HL-60 (cell line): ENCODE data around the gene XAF1.

Experiments
- DNase-seq, 2 experiments: peaks; one replicate each; pipeline ENCODE4 v3.0.0-alpha.2; 2010 to 2020; ENCODE audit warnings: low read depth in 1 of 2, low spot score in 1 of 2
- H3K27ac ChIP-seq: fragments of 250-450 bp; sonication (Bioruptor Pico); replicated peaks from 2 replicates; pipeline ENCODE4 v1.5.1; 2020; ENCODE audit warnings: mild to moderate bottlenecking, moderate library complexity
- H3K27me3 ChIP-seq: fragments of 250-450 bp; sonication (Bioruptor Pico); 2 replicates; pipeline ENCODE4 v1.5.1; 2021; ENCODE audit warnings: mild to moderate bottlenecking, moderate library complexity; ENCODE audit not compliant: insufficient read depth, poor library complexity, severe bottlenecking
- H3K4me3 ChIP-seq: replicated peaks from 2 replicates; pipeline ENCODE4 v1.5.1; 2011; ENCODE audit warnings: mild to moderate bottlenecking, control low read depth, low read length; ENCODE audit not compliant: insufficient read depth
- CTCF ChIP-seq: IDR thresholded peaks from one replicate; pipeline ENCODE4 v1.5.1; 2011; ENCODE audit warnings: low read length, control low read depth, inconsistent platforms; ENCODE audit not compliant: insufficient read depth
- GABPA ChIP-seq: IDR thresholded peaks from 2 replicates; pipeline ENCODE4 v1.6.1; 2012; ENCODE audit warnings: low read depth
- POLR2AphosphoS5 ChIP-seq: IDR thresholded peaks from 2 replicates; pipeline ENCODE4 v1.6.1; 2012; ENCODE audit warnings: low read depth
- REST ChIP-seq: IDR thresholded peaks from 2 replicates; pipeline ENCODE4 v1.6.1; 2012; ENCODE audit warnings: low read depth; ENCODE audit not compliant: insufficient replicate concordance
- SPI1 ChIP-seq: IDR thresholded peaks from 2 replicates; pipeline ENCODE4 v1.6.1; 2012; ENCODE audit warnings: low read depth, mild to moderate bottlenecking, borderline replicate concordance

Gene XAF1

GRCh38 chr17:6796017-6796886, 40.4 kb downstream of the XAF1 start:
- Histone ChIP-seq H3K4me3 (no peak overlapping the region), H3K27me3 (no peaks in the 10 kb centered on the region), H3K27ac (no peak overlapping the region)
- DNase-seq, result peak in 1 of 2 experiments; percentile 10
- TF ChIP-seq REST (no peak), POLR2AphosphoS5 (no peak), CTCF (no peak), GABPA (no peak), SPI1 (no peak)

GRCh38 chr17:6796887-6797490, 41.1 kb downstream of the XAF1 start:
- H3K27me3 ChIP-seq, result no peaks in the 10 kb centered on the region
- H3K4me3 ChIP-seq, result no peak overlapping the region
- DNase-seq, result no peak
- TF ChIP-seq CTCF (no peak), POLR2AphosphoS5 (no peak), REST (no peak), GABPA (no peak), SPI1 (no peak)
- H3K27ac ChIP-seq, result no peak overlapping the region

- Histone ChIP-seq H3K27ac (no peak overlapping the region), H3K4me3 (no peak overlapping the region), H3K27me3 (no peaks in the 10 kb centered on the region)
- TF ChIP-seq CTCF (no peak), GABPA (no peak), POLR2AphosphoS5 (no peak), REST (no peak), SPI1 (no peak)
- no peak for DNase-seq
Measured at GRCh38 chr17:6797718-6798351, 42.0 kb downstream of the XAF1 start.
